ENCODE measurements around the gene ATP8B4. TPM values are rescaled to one million over a fixed set of nuclear protein-coding genes. Genes with fewer than 3 reads are reported as not detected.
"Not testable (repeated sequence)": the region's sequence is repeated elsewhere in the genome, so short reads cannot be mapped to it uniquely, and the experiment has no call there.

Gene ATP8B4
- total and polyA plus RNA-seq, 4 donors, result 0.20 to 43.9 (median 10.8) TPM

- Histone ChIP-seq H3K36me3 (ENCODE audit: control insufficient read depth in 1 of 2, insufficient read depth in 2 of 2, low read length in 1 of 2) (no peaks in the 10 kb centered on the region), H3K9me3 (ENCODE audit: control insufficient read depth, low read length) (no peaks in the 10 kb centered on the region), H3K27ac (ENCODE audit: low read depth in 1 of 2, low read length in 2 of 2) (no peak overlapping the region), H3K27me3 (ENCODE audit: control insufficient read depth in 1 of 2, insufficient read depth in 2 of 2, low read length in 1 of 2) (no peaks in the 10 kb centered on the region), H3K4me1 (ENCODE audit: control insufficient read depth in 1 of 2, insufficient read depth in 2 of 2, low read length in 2 of 2) (peaks cover 0 to 3% of the 10 kb centered on the region in 2 donors), H3K4me3 (ENCODE audit: low read length in 2 of 2) (no peak overlapping the region)
- intact Hi-C loops (cut with DNase I), result no loop called here
- ATAC-seq (ENCODE audit: low FRiP score), result no peak
- DNase-seq, result no peak
- 78 to 85% methylated on average over 5 of the region's 5 CpGs for WGBS, 2 donors
Measured at GRCh38 chr15:50135031-50135551, 16.1 kb upstream of the ATP8B4 start.

GRCh38 chr15:50134524-50135024 is 15.5 kb upstream of the ATP8B4 start:
- peaks cover 0 to 3% of the 10 kb centered on the region in 2 donors for H3K4me1 ChIP-seq (ENCODE audit: control insufficient read depth in 1 of 2, insufficient read depth in 2 of 2, low read length in 2 of 2)
- DNase-seq (no peak), ATAC-seq (ENCODE audit: low FRiP score) (no peak)
- no peaks in the 10 kb centered on the region for H3K9me3 ChIP-seq (ENCODE audit: control insufficient read depth, low read length)
- no peaks in the 10 kb centered on the region for H3K36me3 ChIP-seq (ENCODE audit: control insufficient read depth in 1 of 2, insufficient read depth in 2 of 2, low read length in 1 of 2)
- no peak overlapping the region for H3K27ac ChIP-seq (ENCODE audit: low read depth in 1 of 2, low read length in 2 of 2)
- intact Hi-C loops (cut with DNase I), result no loop called here
- WGBS, 2 donors, result 17 to 18% methylated on average over 2 of the region's 2 CpGs
- no peaks in the 10 kb centered on the region for H3K27me3 ChIP-seq (ENCODE audit: control insufficient read depth in 1 of 2, insufficient read depth in 2 of 2, low read length in 1 of 2)
- H3K4me3 ChIP-seq (ENCODE audit: low read length in 2 of 2), result no peak overlapping the region

DNA sequence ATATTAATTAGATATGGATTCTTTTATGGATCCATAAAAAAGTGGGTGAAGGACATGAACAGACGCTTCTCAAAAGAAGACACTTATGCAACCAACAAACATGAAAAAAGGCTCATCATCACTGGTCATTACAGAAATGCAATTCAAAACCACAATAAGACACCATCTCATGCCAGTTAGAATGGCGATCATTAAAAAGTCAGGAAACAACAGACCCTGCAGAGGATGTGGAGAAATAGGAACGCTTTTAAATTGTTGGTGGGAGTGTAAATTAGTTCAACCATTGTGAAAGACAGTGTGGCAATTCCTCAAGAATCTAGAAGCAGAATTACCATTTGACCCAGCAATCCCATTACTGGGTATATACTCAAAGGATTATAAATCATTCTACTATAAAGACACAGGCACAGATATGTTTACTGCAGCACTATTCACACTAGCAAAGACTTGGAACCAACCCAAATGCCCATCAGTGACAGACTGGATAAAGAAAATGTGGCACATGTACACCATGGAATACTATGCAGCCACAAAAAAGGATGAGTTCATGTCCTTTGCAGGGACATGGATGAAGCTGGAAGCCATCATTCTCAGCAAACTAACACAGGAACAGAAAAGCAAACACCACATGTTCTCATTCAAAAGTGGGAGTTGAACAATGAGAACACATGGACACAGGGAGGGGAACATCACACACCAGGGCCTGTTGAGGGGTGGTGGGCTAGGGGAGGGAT is 13.4 kb upstream of the ATP8B4 start:
- H3K27me3 ChIP-seq (ENCODE audit: control insufficient read depth in 1 of 2, insufficient read depth in 2 of 2, low read length in 1 of 2); H3K9me3 ChIP-seq (ENCODE audit: control insufficient read depth, low read length); intact Hi-C loops (cut with DNase I); H3K27ac ChIP-seq (ENCODE audit: low read depth in 1 of 2, low read length in 2 of 2); H3K4me3 ChIP-seq (ENCODE audit: low read length in 2 of 2); ATAC-seq (ENCODE audit: low FRiP score); DNase-seq; H3K36me3 ChIP-seq (ENCODE audit: control insufficient read depth in 1 of 2, insufficient read depth in 2 of 2, low read length in 1 of 2); H3K4me1 ChIP-seq (ENCODE audit: control insufficient read depth in 1 of 2, insufficient read depth in 2 of 2, low read length in 2 of 2): not testable (repeated sequence)
- WGBS, 2 donors, result 91 to 94% methylated on average over 3 of the region's 3 CpGs

- Histone ChIP-seq H3K9me3 (ENCODE audit: control insufficient read depth, low read length) (no peaks in the 10 kb centered on the region), H3K4me1 (ENCODE audit: control insufficient read depth in 1 of 2, insufficient read depth in 2 of 2, low read length in 2 of 2) (peaks cover 0 to 3% of the 10 kb centered on the region in 2 donors), H3K36me3 (ENCODE audit: control insufficient read depth in 1 of 2, insufficient read depth in 2 of 2, low read length in 1 of 2) (no peaks in the 10 kb centered on the region), H3K27ac (ENCODE audit: low read depth in 1 of 2, low read length in 2 of 2) (no peak overlapping the region), H3K4me3 (ENCODE audit: low read length in 2 of 2) (no peak overlapping the region), H3K27me3 (ENCODE audit: control insufficient read depth in 1 of 2, insufficient read depth in 2 of 2, low read length in 1 of 2) (no peaks in the 10 kb centered on the region)
- intact Hi-C loops (cut with DNase I), result no loop called here
- WGBS, 2 donors, result 95 to 97% methylated on average over 1 of the region's 1 CpG
- DNase-seq (no peak), ATAC-seq (ENCODE audit: low FRiP score) (no peak)
Measured at GRCh38 chr15:50131617-50132016, 12.6 kb upstream of the ATP8B4 start.

GRCh38 chr15:50128266-50128665 is 9.2 kb upstream of the ATP8B4 start:
- Histone ChIP-seq H3K36me3 (ENCODE audit: control insufficient read depth in 1 of 2, insufficient read depth in 2 of 2, low read length in 1 of 2) (no peaks in the 10 kb centered on the region), H3K4me1 (ENCODE audit: control insufficient read depth in 1 of 2, insufficient read depth in 2 of 2, low read length in 2 of 2) (no peaks in the 10 kb centered on the region), H3K4me3 (ENCODE audit: low read length in 2 of 2) (no peak overlapping the region), H3K9me3 (ENCODE audit: control insufficient read depth, low read length) (no peaks in the 10 kb centered on the region), H3K27me3 (ENCODE audit: control insufficient read depth in 1 of 2, insufficient read depth in 2 of 2, low read length in 1 of 2) (no peaks in the 10 kb centered on the region), H3K27ac (ENCODE audit: low read depth in 1 of 2, low read length in 2 of 2) (no peak overlapping the region)
- no peak for ATAC-seq (ENCODE audit: low FRiP score)
- intact Hi-C loops (cut with DNase I), result no loop called here
- peak; percentile 76 to 91 for DNase-seq

GRCh38 chr15:50127255-50127777 is 8.3 kb upstream of the ATP8B4 start:
- Histone ChIP-seq H3K4me1 (ENCODE audit: control insufficient read depth in 1 of 2, insufficient read depth in 2 of 2, low read length in 2 of 2) (no peaks in the 10 kb centered on the region), H3K27ac (ENCODE audit: low read depth in 1 of 2, low read length in 2 of 2) (no peak overlapping the region), H3K27me3 (ENCODE audit: control insufficient read depth in 1 of 2, insufficient read depth in 2 of 2, low read length in 1 of 2) (no peaks in the 10 kb centered on the region), H3K9me3 (ENCODE audit: control insufficient read depth, low read length) (no peaks in the 10 kb centered on the region), H3K4me3 (ENCODE audit: low read length in 2 of 2) (no peak overlapping the region), H3K36me3 (ENCODE audit: control insufficient read depth in 1 of 2, insufficient read depth in 2 of 2, low read length in 1 of 2) (no peaks in the 10 kb centered on the region)
- WGBS, 2 donors, result 91 to 93% methylated on average over 4 of the region's 4 CpGs
- no peak for DNase-seq
- intact Hi-C loops (cut with DNase I), result no loop called here
- ATAC-seq (ENCODE audit: low FRiP score), result no peak

- Histone ChIP-seq H3K36me3 (ENCODE audit: control insufficient read depth in 1 of 2, insufficient read depth in 2 of 2, low read length in 1 of 2) (no peaks in the 10 kb centered on the region), H3K27ac (ENCODE audit: low read depth in 1 of 2, low read length in 2 of 2) (no peak overlapping the region), H3K9me3 (ENCODE audit: control insufficient read depth, low read length) (no peaks in the 10 kb centered on the region), H3K4me3 (ENCODE audit: low read length in 2 of 2) (no peak overlapping the region), H3K27me3 (ENCODE audit: control insufficient read depth in 1 of 2, insufficient read depth in 2 of 2, low read length in 1 of 2) (no peaks in the 10 kb centered on the region), H3K4me1 (ENCODE audit: control insufficient read depth in 1 of 2, insufficient read depth in 2 of 2, low read length in 2 of 2) (no peaks in the 10 kb centered on the region)
- whole genome bisulfite sequencing, 2 donors, result 57 to 58% methylated on average over 4 of the region's 4 CpGs
- intact Hi-C loops (cut with DNase I), result no loop called here
- ATAC-seq (ENCODE audit: low FRiP score) (no peak), DNase-seq (no peak)
Measured at GRCh38 chr15:50126072-50126471, 7.0 kb upstream of the ATP8B4 start.

- intact Hi-C loops (cut with DNase I), result no loop called here
Measured at GRCh38 chr15:50124631-50125030, 5.6 kb upstream of the ATP8B4 start.

More at GRCh38 chr15:50124631-50125030, 5.6 kb upstream of the ATP8B4 start:
- H3K27me3 ChIP-seq (ENCODE audit: control insufficient read depth in 1 of 2, insufficient read depth in 2 of 2, low read length in 1 of 2), result no peaks in the 10 kb centered on the region
- H3K4me1 ChIP-seq (ENCODE audit: control insufficient read depth in 1 of 2, insufficient read depth in 2 of 2, low read length in 2 of 2), result no peaks in the 10 kb centered on the region
- DNase-seq (no peak), ATAC-seq (ENCODE audit: low FRiP score) (no peak)
- H3K27ac ChIP-seq (ENCODE audit: low read depth in 1 of 2, low read length in 2 of 2), result no peak overlapping the region
- no peak overlapping the region for H3K4me3 ChIP-seq (ENCODE audit: low read length in 2 of 2)
- H3K9me3 ChIP-seq (ENCODE audit: control insufficient read depth, low read length), result no peaks in the 10 kb centered on the region
- H3K36me3 ChIP-seq (ENCODE audit: control insufficient read depth in 1 of 2, insufficient read depth in 2 of 2, low read length in 1 of 2), result no peaks in the 10 kb centered on the region
